ENCODE results near the gene GH2. TPM values are rescaled to one million over a fixed set of nuclear protein-coding genes. Genes with fewer than 3 reads are reported as not detected.

Gene GH2
- total and polyA plus RNA-seq, 2 experiments from 2014 or later, result 0.59 to 2.3 TPM

DNA sequence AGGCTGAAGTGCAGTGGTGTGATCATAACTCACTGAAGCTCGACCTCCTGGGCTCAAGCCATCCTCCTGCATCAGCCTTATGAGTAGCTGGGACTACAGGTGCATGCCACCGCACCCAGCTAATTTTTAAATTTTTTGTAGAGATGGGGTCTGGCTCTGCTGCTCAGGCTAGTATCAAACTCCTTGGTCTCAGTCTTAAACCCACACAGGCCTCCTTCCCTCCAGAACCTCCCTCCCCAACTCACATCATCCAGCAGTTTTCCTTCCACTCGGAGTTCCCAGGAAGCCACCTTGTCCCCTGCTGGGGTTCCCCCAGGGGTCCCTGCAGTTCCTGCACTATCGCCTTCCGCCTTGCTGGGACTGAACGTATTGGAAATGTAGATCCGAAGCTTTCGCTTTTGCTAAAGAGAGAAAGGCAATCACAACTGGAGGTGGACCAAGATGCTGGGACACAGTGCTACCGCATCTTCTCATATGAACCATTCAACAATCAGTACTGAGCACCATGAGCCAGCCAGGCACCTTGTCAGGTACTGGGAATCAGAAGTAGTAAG lies 46.5 kb downstream of the GH2 start (continued):
- no peak for TF ChIP-seq ZNF462 (CRISPR knock-in tag; IDR thresholded peaks at IDR 0.05)
- TF ChIP-seq ZNF114 (CRISPR knock-in tag; IDR thresholded peaks at IDR 0.05), result no peak
- TF ChIP-seq STAT1 (IDR thresholded peaks at IDR 0.05; ENCODE audit: unreplicated experiment), result no peak
- no peak for TF ChIP-seq EZH2phosphoT487 (IDR thresholded peaks at IDR 0.05; ENCODE audit: unreplicated experiment)
- no peak for TF ChIP-seq ZNF331 (CRISPR knock-in tag; IDR thresholded peaks at IDR 0.05; ENCODE audit: low read depth)
- no peak for TF ChIP-seq POLR2AphosphoS5 (IDR thresholded peaks at IDR 0.05; ENCODE audit: low read depth)

GRCh38 chr17:63834431-63835166 lies 47.1 kb downstream of the GH2 start:
- no peak overlapping the region for H2AFZ ChIP-seq
- H3K36me3 ChIP-seq (ENCODE audit: insufficient read depth), result peaks cover 28% of the 10 kb centered on the region
- no peak overlapping the region for H3K4me3 Mint-ChIP-seq

More at GRCh38 chr17:63834431-63835166, 47.1 kb downstream of the GH2 start:
- peaks cover 20% of the 10 kb centered on the region for H3K4me1 Mint-ChIP-seq
- peaks cover 13% of the 10 kb centered on the region; the same call in 1 of the 2 replicates for H3F3A ChIP-seq (replicated peaks; ENCODE audit: low read depth)
- H3K4me3 ChIP-seq, result no peak overlapping the region
- H3K27me3 Mint-ChIP-seq (ENCODE audit: insufficient read depth, low read depth, poor library complexity), result peaks cover 25% of the 10 kb centered on the region
- peak overlapping the region; percentile 56; the same call in 1 of the 2 replicates for H3K27ac Mint-ChIP-seq
- no peaks in the 10 kb centered on the region for H3K27me3 ChIP-seq (ENCODE audit: insufficient read depth)
- peaks cover 14% of the 10 kb centered on the region; the same call in 1 of the 2 replicates for H3K4me1 ChIP-seq (ENCODE audit: insufficient read depth)
- peaks cover 24% of the 10 kb centered on the region for H3K79me2 ChIP-seq (replicated peaks; ENCODE audit: insufficient read depth)
- DNase-seq (ENCODE audit: low spot score) (peak; percentile 90), ATAC-seq (peak; percentile 69)
- H3K9me3 Mint-ChIP-seq, result no peaks in the 10 kb centered on the region
- no peak overlapping the region for H3K4me2 ChIP-seq
- TF ChIP-seq ETS1 (IDR thresholded peaks at IDR 0.05), result no peak
- peak; percentile 64 to 83 for TF ChIP-seq CTCF (conservative IDR thresholded peaks at IDR 0.05; ENCODE audit: low read depth in 2 of 2)
- peaks cover 6% of the 10 kb centered on the region for H4K20me1 ChIP-seq (replicated peaks; ENCODE audit: insufficient read depth)
- no peaks in the 10 kb centered on the region for H3K9me2 ChIP-seq (ENCODE audit: insufficient read depth)
- H3K36me3 Mint-ChIP-seq (ENCODE audit: low read depth), result peaks cover 74% of the 10 kb centered on the region
- no peak overlapping the region for H3K27ac ChIP-seq (ENCODE audit: low read depth)

All from GM23338 (cell line).